Mucosa of descending colon (tissue), 3 donors: ENCODE data around the gene CCDC88C. TPM values are rescaled to one million over a fixed set of nuclear protein-coding genes. Genes with fewer than 3 reads are reported as not detected.

Experiments
- ATAC-seq: fragments of 200-7000 bp; cut with Tn5 transposase; one replicate; pipeline ENCODE4 v1.9.1; 2020; ENCODE audit warnings: mild to moderate bottlenecking, moderate library complexity
- DNase-seq, 3 donors: peaks; one replicate each; pipeline ENCODE4 v3.0.0-alpha.2; 2020
- H3K36me3 ChIP-seq: fragments of 200-600 bp; one replicate; pipeline ENCODE4 v1.8.0; 2021; ENCODE audit warnings: low read depth, mild to moderate bottlenecking
- H3K4me1 ChIP-seq: fragments of 200-600 bp; one replicate; pipeline ENCODE4 v1.8.0; 2021; ENCODE audit warnings: low read depth, mild to moderate bottlenecking
- H3K4me3 ChIP-seq: fragments of 200-600 bp; one replicate; pipeline ENCODE4 v1.8.0; 2021; ENCODE audit warnings: mild to moderate bottlenecking
- H3K9me3 ChIP-seq: fragments of 200-600 bp; one replicate; pipeline ENCODE4 v1.8.0; 2021; ENCODE audit warnings: mild to moderate bottlenecking
- intact Hi-C, 2 donors: fragments of 100-400 bp; cut with DNase I in 1 of 2; cut with micrococcal nuclease in 1 of 2; formaldehyde crosslinking; loops; one replicate each; pipeline versions ENCODE4 v1.11.0 to v1.11.1; 2022; cut with DNase I, micrococcal nuclease
- total RNA-seq, 3 donors: library from RNA; stranded (reverse); fragmentation: NEBNext Ultra II Directional in 2 of 3; extraction: Animal tissue kit (Norgen Biotek cat#: 25700) in 2 of 3; gene quantifications; one replicate each; pipeline versions ENCODE4 v1.2.1 to v1.2.4, GENCODE V29; 2021 to 2023
- TF ChIP-seq, protein P1 (sequence below): fragments of 200-600 bp; IDR thresholded peaks from one replicate; pipeline ENCODE4 v1.8.0; 2022; ENCODE audit warnings: antibody characterized with exemption, mild to moderate bottlenecking
- donor health status: DM: no; HTN: no; CAD: no; lungs with moderate emphysema.
- donor health status: DM: no; HTN: no; CAD: no.
- donor health status: DM: no; HTN: yes; CAD: no.

Gene CCDC88C
- total RNA-seq, 3 donors from 2014 or later = 30.1 to 62.1 (median 56.6) TPM

DNA sequence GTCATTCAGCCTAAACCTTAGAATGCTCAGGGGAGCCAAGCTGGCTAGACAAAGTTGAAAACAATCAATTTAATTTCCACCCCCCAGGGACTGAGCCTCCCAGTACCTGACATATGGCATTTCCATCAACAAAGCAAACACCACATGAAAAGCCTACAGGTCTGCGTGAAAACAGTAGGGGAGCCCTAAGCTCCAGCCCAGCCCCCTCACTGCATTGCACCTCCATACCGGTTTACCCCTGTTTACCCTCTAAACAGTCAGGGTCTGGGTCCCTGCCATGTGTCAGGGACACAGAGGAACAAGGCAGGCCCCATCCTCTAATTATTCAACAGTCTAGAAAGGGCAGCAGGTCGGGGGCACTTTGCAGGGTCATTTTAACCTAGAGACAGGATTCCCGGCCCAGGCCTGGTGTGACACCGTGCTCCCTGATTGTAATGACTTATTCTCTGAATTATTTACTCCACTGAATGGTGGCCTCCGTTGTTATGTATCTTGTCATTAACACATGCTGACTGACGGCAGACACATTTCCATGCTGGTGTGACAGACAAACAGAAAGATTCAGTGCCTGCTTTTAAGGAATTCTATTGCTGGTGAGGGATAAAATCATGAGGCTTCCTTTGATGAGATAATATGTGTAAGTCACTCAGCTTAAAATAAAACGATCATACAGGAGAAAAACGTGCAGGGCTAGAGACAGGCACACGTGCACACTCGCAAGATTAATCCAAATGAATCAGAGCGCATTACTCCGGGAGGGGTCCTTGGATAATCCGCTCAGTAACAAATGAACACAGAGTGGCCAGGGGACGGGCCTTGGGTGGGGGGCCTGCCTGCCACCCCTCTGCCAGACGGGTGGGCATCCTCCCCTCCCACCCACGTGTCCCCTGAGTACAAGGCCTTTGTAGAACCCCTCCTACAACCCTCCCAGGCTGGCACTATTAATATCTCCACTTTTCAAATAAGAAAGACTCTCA lies 23.2 kb downstream of the CCDC88C start:
- no peak overlapping the region for H3K4me3 ChIP-seq
- DNase-seq (peak in 1 of 3 donors; percentile 39), ATAC-seq (no peak)
- H3K4me1 ChIP-seq = peaks cover 39% of the 10 kb centered on the region
- intact Hi-C loops = no loop called here
- TF ChIP-seq, protein P1, sequence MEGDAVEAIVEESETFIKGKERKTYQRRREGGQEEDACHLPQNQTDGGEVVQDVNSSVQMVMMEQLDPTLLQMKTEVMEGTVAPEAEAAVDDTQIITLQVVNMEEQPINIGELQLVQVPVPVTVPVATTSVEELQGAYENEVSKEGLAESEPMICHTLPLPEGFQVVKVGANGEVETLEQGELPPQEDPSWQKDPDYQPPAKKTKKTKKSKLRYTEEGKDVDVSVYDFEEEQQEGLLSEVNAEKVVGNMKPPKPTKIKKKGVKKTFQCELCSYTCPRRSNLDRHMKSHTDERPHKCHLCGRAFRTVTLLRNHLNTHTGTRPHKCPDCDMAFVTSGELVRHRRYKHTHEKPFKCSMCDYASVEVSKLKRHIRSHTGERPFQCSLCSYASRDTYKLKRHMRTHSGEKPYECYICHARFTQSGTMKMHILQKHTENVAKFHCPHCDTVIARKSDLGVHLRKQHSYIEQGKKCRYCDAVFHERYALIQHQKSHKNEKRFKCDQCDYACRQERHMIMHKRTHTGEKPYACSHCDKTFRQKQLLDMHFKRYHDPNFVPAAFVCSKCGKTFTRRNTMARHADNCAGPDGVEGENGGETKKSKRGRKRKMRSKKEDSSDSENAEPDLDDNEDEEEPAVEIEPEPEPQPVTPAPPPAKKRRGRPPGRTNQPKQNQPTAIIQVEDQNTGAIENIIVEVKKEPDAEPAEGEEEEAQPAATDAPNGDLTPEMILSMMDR = no peak
- H3K9me3 ChIP-seq = no peaks in the 10 kb centered on the region
- H3K36me3 ChIP-seq = no peaks in the 10 kb centered on the region

DNA sequence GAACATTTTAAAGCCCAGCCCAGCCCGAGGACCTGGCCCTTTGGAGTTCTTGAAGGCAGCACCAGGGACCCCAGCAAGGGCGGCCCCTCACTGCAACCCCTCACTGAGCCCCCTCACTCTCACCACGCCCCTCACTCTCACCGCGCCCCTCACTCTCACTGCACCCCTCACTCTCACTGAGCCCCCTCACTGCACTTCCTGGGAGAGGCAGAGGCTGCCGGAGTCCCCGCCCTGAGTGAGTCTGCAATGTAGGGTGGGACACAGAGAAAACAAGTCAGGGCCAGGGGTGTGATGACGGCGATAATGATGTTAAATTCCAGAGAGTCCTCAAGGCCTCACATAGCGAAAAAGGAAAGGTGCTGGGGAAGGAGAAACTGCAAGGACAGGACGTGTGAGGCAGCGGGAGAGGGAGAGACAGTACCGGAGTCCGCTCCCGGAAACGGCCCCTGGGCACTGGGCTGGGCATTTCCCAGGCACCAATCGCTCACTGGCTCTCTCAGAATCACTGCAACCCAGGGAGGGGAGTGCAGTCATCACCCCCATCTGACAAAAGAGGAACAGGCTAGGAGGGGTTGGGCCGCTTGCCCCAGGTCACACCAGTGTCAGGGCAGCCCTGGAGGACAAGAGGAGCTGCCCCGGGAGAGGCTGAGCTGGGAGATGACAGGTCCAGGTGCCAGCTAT lies 24.9 kb downstream of the CCDC88C start:
- peaks cover 37% of the 10 kb centered on the region for H3K4me1 ChIP-seq
- ATAC-seq = no peak

DNA sequence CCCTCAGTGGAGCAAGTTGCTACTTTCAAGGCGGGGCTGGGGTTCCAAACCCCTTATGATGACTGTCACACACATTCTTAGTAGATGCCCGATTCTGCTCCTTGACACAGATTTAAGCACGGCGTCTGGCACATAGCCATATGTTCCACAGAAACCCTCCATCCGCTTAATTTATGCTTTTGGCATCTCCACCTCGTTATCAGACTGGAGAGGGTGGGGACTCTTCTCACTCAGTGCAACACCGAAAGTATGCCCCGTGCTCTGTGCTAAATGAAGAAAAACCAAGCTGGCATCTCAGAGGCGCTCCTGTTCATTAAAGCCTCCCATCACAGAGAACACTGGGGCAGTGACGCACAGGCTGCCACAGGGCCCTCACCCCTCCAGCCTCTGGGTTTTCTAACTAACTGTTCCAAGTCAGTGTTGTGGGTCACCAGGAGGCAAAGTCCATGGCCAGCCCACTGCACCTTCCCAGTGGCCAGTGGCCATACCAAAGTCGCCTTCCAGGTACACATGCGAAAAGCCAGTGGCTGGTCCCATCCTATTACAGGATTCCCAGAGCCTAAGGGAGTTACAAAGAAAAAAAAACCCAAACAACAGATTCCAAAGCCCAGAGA lies 27.3 kb downstream of the CCDC88C start:
- intact Hi-C loops = no loop called here
- Histone ChIP-seq H3K9me3 (no peaks in the 10 kb centered on the region), H3K4me3 (no peak overlapping the region), H3K4me1 (peaks cover 26% of the 10 kb centered on the region), H3K36me3 (no peaks in the 10 kb centered on the region)
- DNase-seq (peak in 1 of 3 donors; percentile 30), ATAC-seq (no peak)
- TF ChIP-seq, protein P1 = no peak

More for the DNA sequence above, 24.9 kb downstream of the CCDC88C start:
- intact Hi-C loops = no loop called here
- no peaks in the 10 kb centered on the region for H3K36me3 ChIP-seq
- no peak overlapping the region for H3K4me3 ChIP-seq
- no peaks in the 10 kb centered on the region for H3K9me3 ChIP-seq
- peak in 1 of 3 donors; percentile 53 for DNase-seq
- TF ChIP-seq, protein P1 = no peak

DNA sequence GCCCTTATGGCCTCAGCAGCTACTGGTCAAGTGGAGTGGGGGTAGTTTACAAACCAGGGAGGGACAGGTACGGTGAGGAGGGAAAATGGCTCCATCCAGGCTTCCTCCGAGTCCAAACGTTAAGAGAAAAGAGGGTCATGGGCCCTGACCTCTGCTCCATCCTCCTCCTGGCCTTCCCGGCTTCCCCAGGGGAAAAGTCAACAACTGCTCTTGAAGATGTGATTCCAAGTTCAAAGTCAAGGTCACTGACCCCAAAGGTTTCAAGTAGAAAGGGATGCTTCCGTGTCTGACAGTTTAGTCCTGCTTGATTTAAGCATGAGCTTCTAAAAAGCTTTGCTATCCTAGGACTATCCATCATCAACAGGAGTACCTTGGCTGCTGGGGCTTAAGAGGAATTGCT lies 28.5 kb downstream of the CCDC88C start:
- DNase-seq = no peak
- no peaks in the 10 kb centered on the region for H3K9me3 ChIP-seq
- no peak for ATAC-seq
- intact Hi-C loops = no loop called here
- TF ChIP-seq, protein P1 = no peak
- no peaks in the 10 kb centered on the region for H3K36me3 ChIP-seq
- H3K4me1 ChIP-seq = peaks cover 26% of the 10 kb centered on the region
- no peak overlapping the region for H3K4me3 ChIP-seq

DNA sequence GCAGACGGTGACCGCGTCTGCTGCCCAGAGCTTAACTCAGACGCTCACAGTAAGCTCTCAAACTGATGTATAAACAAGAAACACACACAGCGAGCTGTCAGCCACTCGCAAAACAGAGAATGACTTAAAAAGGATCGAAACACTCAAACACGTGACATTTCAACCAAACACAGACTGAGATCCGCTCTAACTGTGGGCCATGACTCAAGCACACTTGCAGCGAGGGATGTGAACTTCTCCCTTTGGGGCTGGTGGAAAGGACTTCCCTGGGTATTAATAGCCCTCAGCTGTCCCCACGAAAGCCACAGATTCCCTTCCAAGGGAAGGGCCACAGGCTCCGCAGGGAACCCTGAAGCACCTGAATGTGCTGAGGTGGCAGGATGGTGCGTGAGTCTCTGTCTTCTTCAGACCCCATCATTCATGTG lies 29.1 kb downstream of the CCDC88C start:
- H3K36me3 ChIP-seq = no peaks in the 10 kb centered on the region
- TF ChIP-seq, protein P1 = no peak
- intact Hi-C loops = no loop called here
- ATAC-seq = peak; percentile 64
- no peak overlapping the region for H3K4me3 ChIP-seq
- H3K4me1 ChIP-seq = peaks cover 26% of the 10 kb centered on the region
- DNase-seq = no peak
- no peaks in the 10 kb centered on the region for H3K9me3 ChIP-seq
